ENCODE data around the gene ITGAX. TPM values are rescaled to one million over a fixed set of nuclear protein-coding genes. Genes with fewer than 3 reads are reported as not detected.

The ITGAX gene
- total RNA-seq, 1 experiment from 2014 or later: not detected

DNA sequence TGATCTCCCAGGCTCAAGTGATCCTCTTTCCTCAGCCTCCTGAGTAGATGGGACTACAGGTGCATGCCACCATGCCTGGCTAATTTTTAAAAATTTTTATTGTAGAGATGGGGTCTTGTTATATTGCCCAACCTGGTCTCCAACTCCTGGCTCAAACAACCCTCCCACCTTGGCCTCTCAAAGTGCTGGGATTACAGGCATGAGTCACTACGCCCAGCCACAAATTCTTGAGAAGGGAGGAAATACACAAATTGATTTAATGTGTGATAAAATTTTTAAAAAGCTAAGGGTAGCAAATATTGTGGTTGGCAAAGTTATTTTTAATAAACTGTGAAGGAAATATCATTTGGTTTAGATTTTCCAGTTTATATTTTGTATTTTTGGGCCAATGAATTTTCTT is 47.7 kb downstream of the ITGAX start:
- ChIA-PET POLR2A (no interaction called here), CTCF (no interaction called here)
- intact Hi-C loops (cut with micrococcal nuclease; ENCODE audit: unreplicated experiment): no loop called here
- Histone ChIP-seq H3K9me3 (no peaks in the 10 kb centered on the region), H3K4me3 (ENCODE audit: low read depth, low read length) (no peak overlapping the region), H3K36me3 (ENCODE audit: control insufficient read depth, insufficient read depth, low read length) (no peaks in the 10 kb centered on the region), H3K27me3 (replicated peaks; ENCODE audit: control insufficient read depth, insufficient read depth, low read length) (no peaks in the 10 kb centered on the region), H3K4me1 (no peaks in the 10 kb centered on the region)
- no peak overlapping the region for H3K4me3 Mint-ChIP-seq (ENCODE audit: unreplicated experiment)
- no peaks in the 10 kb centered on the region for H3K4me1 Mint-ChIP-seq (ENCODE audit: low read depth, unreplicated experiment)
- BruUV-seq (replicated peaks): no TSS peak
- no peaks in the 10 kb centered on the region for H3K27me3 Mint-ChIP-seq (ENCODE audit: insufficient read depth, unreplicated experiment)
- peaks cover 10% of the 10 kb centered on the region for H3K9me3 Mint-ChIP-seq (ENCODE audit: unreplicated experiment)
- no peaks in the 10 kb centered on the region for H3K36me3 Mint-ChIP-seq (ENCODE audit: insufficient read depth, unreplicated experiment)
- TF ChIP-seq, protein P1, sequence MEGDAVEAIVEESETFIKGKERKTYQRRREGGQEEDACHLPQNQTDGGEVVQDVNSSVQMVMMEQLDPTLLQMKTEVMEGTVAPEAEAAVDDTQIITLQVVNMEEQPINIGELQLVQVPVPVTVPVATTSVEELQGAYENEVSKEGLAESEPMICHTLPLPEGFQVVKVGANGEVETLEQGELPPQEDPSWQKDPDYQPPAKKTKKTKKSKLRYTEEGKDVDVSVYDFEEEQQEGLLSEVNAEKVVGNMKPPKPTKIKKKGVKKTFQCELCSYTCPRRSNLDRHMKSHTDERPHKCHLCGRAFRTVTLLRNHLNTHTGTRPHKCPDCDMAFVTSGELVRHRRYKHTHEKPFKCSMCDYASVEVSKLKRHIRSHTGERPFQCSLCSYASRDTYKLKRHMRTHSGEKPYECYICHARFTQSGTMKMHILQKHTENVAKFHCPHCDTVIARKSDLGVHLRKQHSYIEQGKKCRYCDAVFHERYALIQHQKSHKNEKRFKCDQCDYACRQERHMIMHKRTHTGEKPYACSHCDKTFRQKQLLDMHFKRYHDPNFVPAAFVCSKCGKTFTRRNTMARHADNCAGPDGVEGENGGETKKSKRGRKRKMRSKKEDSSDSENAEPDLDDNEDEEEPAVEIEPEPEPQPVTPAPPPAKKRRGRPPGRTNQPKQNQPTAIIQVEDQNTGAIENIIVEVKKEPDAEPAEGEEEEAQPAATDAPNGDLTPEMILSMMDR (IDR thresholded peaks at IDR 0.05; ENCODE audit: insufficient read depth in 1 of 2, low read depth in 1 of 2, low read length in 1 of 2, severe bottlenecking in 1 of 2, unreplicated experiment in 1 of 2): no peak
- no peak overlapping the region for H3K27ac Mint-ChIP-seq (ENCODE audit: unreplicated experiment)
- no peak for DNase-seq

DNA sequence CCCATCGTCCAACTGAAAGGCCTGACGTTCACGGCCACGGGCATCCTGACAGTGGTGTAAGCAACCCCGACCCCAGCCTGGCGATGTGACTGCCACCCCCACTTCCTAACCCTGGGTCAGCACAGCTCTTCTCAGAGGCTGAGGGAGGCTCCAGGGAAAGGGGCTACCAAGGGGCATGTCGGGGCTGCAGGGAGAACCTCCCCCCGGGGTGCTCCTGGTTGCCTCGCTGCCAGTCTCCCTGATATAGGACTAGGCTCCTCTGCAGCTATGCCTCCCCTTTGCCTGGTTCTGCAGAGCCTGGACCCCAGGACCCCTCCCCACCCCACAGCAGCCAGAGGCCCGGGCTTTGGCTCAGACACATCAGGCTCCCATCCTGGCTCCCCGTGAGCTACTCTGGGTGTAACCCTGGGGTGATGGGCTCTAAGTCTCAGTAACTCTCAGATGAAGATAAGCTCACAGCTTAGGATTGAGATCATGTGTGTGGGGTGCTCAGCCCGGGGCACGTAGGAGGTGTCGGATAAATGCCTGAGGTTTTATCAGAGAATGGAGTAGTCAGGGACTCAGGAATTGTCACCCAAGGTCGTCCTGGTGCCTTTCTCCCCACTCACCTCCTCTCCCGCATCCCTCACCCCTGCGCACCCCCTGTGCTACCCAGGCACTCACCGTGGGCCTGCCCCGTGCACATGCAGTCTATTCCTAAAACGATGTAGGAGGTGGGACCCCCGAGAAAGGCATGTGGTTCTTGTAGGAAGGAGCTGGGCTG is 48.8 kb downstream of the ITGAX start:
- POLR2A ChIA-PET: no interaction called here
- Mint-ChIP-seq H3K27me3 (ENCODE audit: insufficient read depth, unreplicated experiment) (peaks cover 5% of the 10 kb centered on the region), H3K9me3 (ENCODE audit: unreplicated experiment) (peaks cover 10% of the 10 kb centered on the region), H3K4me3 (ENCODE audit: unreplicated experiment) (no peak overlapping the region), H3K36me3 (ENCODE audit: insufficient read depth, unreplicated experiment) (no peaks in the 10 kb centered on the region), H3K4me1 (ENCODE audit: low read depth, unreplicated experiment) (no peaks in the 10 kb centered on the region), H3K27ac (ENCODE audit: unreplicated experiment) (no peak overlapping the region)
- no peaks in the 10 kb centered on the region for H3K4me1 ChIP-seq
- CTCF ChIA-PET: no interaction called here
- BruUV-seq (replicated peaks): no TSS peak
- DNase-seq: no peak
- H3K27me3 ChIP-seq (replicated peaks; ENCODE audit: control insufficient read depth, insufficient read depth, low read length): no peaks in the 10 kb centered on the region
- H3K4me3 ChIP-seq (ENCODE audit: low read depth, low read length): no peak overlapping the region
- intact Hi-C loops (cut with micrococcal nuclease; ENCODE audit: unreplicated experiment): no loop called here
- H3K36me3 ChIP-seq (ENCODE audit: control insufficient read depth, insufficient read depth, low read length): no peaks in the 10 kb centered on the region
- no peaks in the 10 kb centered on the region for H3K9me3 ChIP-seq
- TF ChIP-seq, protein P1 (IDR thresholded peaks at IDR 0.05; ENCODE audit: insufficient read depth in 1 of 2, low read depth in 1 of 2, low read length in 1 of 2, severe bottlenecking in 1 of 2, unreplicated experiment in 1 of 2): no peak

DNA sequence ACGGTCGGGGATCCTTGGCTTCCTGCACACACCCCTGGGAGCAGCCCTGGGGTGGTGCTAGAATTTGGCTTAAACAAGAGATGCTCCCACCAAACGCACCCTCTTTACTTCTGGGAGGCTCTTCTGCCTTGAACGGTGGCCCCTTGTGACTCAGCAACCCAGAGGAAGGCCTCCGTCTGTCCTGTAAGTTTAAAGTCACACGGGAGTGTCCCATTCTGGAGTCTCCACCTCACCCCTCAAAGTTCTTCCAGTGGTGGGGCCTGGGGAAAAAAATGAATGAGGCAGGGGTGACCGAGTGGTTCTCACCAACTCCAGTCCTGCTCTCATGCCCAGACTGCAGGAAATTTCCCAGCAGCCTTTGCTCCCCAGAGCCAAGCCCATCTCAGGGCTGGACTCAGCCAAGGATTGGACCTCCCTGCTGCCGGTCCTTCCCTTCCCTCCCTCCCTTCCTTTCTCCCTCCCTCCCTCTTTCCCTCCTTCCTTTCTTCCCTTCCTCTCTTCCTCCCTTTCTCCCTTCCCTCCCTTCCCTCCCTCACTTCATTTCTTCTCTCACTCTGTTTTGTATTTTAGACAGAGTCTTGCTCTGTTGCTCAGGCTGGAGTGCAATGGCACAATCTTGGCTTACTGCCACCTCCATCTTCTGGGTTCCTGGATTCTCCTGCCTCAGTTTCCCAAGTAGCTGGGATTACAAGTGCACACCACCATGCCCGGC is 49.5 kb downstream of the ITGAX start:
- DNase-seq: no peak
- no TSS peak for BruUV-seq (replicated peaks)
- CTCF ChIA-PET: no interaction called here
- TF ChIP-seq, protein P1 (IDR thresholded peaks at IDR 0.05; ENCODE audit: insufficient read depth in 1 of 2, low read depth in 1 of 2, low read length in 1 of 2, severe bottlenecking in 1 of 2, unreplicated experiment in 1 of 2): no peak
- Histone ChIP-seq H3K4me1 (no peaks in the 10 kb centered on the region), H3K4me3 (ENCODE audit: low read depth, low read length) (no peak overlapping the region), H3K27me3 (replicated peaks; ENCODE audit: control insufficient read depth, insufficient read depth, low read length) (no peaks in the 10 kb centered on the region), H3K36me3 (ENCODE audit: control insufficient read depth, insufficient read depth, low read length) (no peaks in the 10 kb centered on the region), H3K9me3 (no peaks in the 10 kb centered on the region)
- H3K27me3 Mint-ChIP-seq (ENCODE audit: insufficient read depth, unreplicated experiment): peaks cover 5% of the 10 kb centered on the region
- intact Hi-C loops (cut with micrococcal nuclease; ENCODE audit: unreplicated experiment): no loop called here
- H3K27ac Mint-ChIP-seq (ENCODE audit: unreplicated experiment): no peak overlapping the region
- POLR2A ChIA-PET: no interaction called here
- peaks cover 4% of the 10 kb centered on the region for H3K9me3 Mint-ChIP-seq (ENCODE audit: unreplicated experiment)
- no peak overlapping the region for H3K4me3 Mint-ChIP-seq (ENCODE audit: unreplicated experiment)
- H3K36me3 Mint-ChIP-seq (ENCODE audit: insufficient read depth, unreplicated experiment): no peaks in the 10 kb centered on the region
- no peaks in the 10 kb centered on the region for H3K4me1 Mint-ChIP-seq (ENCODE audit: low read depth, unreplicated experiment)
